Measurements from ENCODE around the gene S100A2.

GRCh38 chr1:153560771-153561465 is 4.7 kb downstream of the S100A2 start:
- TF ChIP-seq EZH2phosphoT487 (IDR thresholded peaks at IDR 0.05; ENCODE audit: insufficient read depth, low read depth) (no peak), EZH2 (IDR thresholded peaks at IDR 0.05; ENCODE audit: insufficient read depth, poor library complexity, severe bottlenecking) (no peak)
